GM12878 (cell line): ENCODE data around the gene OCA2. TPM values are rescaled to one million over a fixed set of nuclear protein-coding genes. Genes with fewer than 3 reads are reported as not detected.

Experiments
- ATAC-seq: fragments of 200-7000 bp; cut with Tn5 transposase; 3 replicates; pipeline ENCODE4 v1.9.1; 2020; ENCODE audit warnings: mild to moderate bottlenecking, moderate library complexity
- BruUV-seq: library from RNA; stranded (reverse); fragments of 400-500 nt; replicated peaks from 2 replicates; lab custom pipeline; 2021; lab: Mats Ljungman, UMichigan
- CTCF ChIA-PET: fragments of 300-600 bp; sonication (Branson Sonifier 250); formaldehyde crosslinking; extraction: SDS; loops from one replicate; lab custom pipeline; 2021; ENCODE audit warnings: inconsistent platforms; lab: Yijun Ruan, JAX
- POLR2A ChIA-PET: fragments of 350-600 bp; formaldehyde crosslinking; extraction: SDS; loops from one replicate; lab custom pipeline; 2021; ENCODE audit warnings: inconsistent platforms; lab: Charles Lee
- RAD21 ChIA-PET: fragments of 300-600 bp; sonication (Branson Sonifier 250); formaldehyde crosslinking; loops from one replicate; lab custom pipeline; 2023; ENCODE audit warnings: antibody characterized with exemption; ENCODE audit not compliant: unreplicated experiment; lab: Charles Lee
- SMC1A ChIA-PET: fragments of 300-600 bp; sonication (Branson Sonifier 250); formaldehyde crosslinking; loops from one replicate; lab custom pipeline; 2023; ENCODE audit not compliant: unreplicated experiment, uncharacterized antibody; lab: Charles Lee
- DNase-seq: peaks from one replicate; pipeline ENCODE4 v3.0.0-alpha.2; 2011; ENCODE audit warnings: low read depth, low spot score
- FAIRE-seq: peaks from 3 replicates; lab custom pipeline; 2011; peaks lifted over from hg19 to GRCh38; lab: Jason Lieb, UNC
- H2AFZ ChIP-seq: 2 replicates; pipeline ENCODE4 v1.6.0; 2011; ENCODE audit warnings: low read depth, low read length, control low read depth; ENCODE audit not compliant: control insufficient read depth
- H3K27ac ChIP-seq: 2 replicates; pipeline ENCODE4 v1.5.1; 2011; ENCODE audit warnings: control low read depth; ENCODE audit not compliant: control insufficient read depth, insufficient read depth
- H3K27me3 ChIP-seq, 2 experiments: replicated peaks in 1 of 2; 2 replicates each; pipeline versions ENCODE4 v1.6.0 to v1.6.1; 2011; ENCODE audit warnings: low read length in 1 of 2; ENCODE audit not compliant: control insufficient read depth in 2 of 2, insufficient read depth in 2 of 2
- H3K36me3 ChIP-seq, 2 experiments: 2 replicates each; pipeline ENCODE4 v1.5.1; 2011; ENCODE audit warnings: low read length in 1 of 2; ENCODE audit not compliant: control insufficient read depth in 2 of 2, insufficient read depth in 2 of 2
- H3K4me1 ChIP-seq: 2 replicates; pipeline ENCODE4 v1.6.1; 2011; ENCODE audit warnings: mild to moderate bottlenecking, low read length, moderate library complexity, mixed read lengths; ENCODE audit not compliant: control insufficient read depth, insufficient read depth
- H3K4me2 ChIP-seq: 2 replicates; pipeline ENCODE4 v1.6.0; 2011; ENCODE audit warnings: control low read depth; ENCODE audit not compliant: control insufficient read depth, insufficient read depth
- H3K4me3 ChIP-seq: fragments of 200-600 bp; sonication (generic); 2 replicates; pipeline ENCODE4 v1.5.1; 2016
- H3K79me2 ChIP-seq: 2 replicates; pipeline ENCODE4 v1.6.0; 2011; ENCODE audit warnings: low read length; ENCODE audit not compliant: control insufficient read depth, insufficient read depth
- H3K9ac ChIP-seq: 2 replicates; pipeline ENCODE4 v1.8.0; 2011; ENCODE audit warnings: low read length, control low read depth, mixed read lengths; ENCODE audit not compliant: control insufficient read depth, insufficient read depth
- H3K9me3 ChIP-seq: replicated peaks from 3 replicates; pipeline ENCODE4 v1.5.1; 2011; ENCODE audit warnings: mild to moderate bottlenecking, low read length; ENCODE audit not compliant: control insufficient read depth, insufficient read depth
- H4K20me1 ChIP-seq: 2 replicates; pipeline ENCODE4 v1.6.0; 2011; ENCODE audit not compliant: control insufficient read depth, insufficient read depth
- CEBPB ChIP-seq, 2 experiments: fragments of 150-350 bp in 1 of 2; IDR thresholded peaks; 2 replicates each; pipeline ENCODE4 v1.6.1; 2012 to 2014; ENCODE audit warnings: low read depth in 2 of 2, low read length in 2 of 2, borderline replicate concordance in 1 of 2, inconsistent platforms in 1 of 2
- TARDBP ChIP-seq: IDR thresholded peaks from 2 replicates; pipeline ENCODE4 v1.6.1; 2016; ENCODE audit warnings: borderline replicate concordance
- WGBS: methylation state at CpG from one replicate; pipeline ENCODE4 v1.1.6; 2016; ENCODE audit warnings: low lambda C conversion rate; ENCODE audit not compliant: insufficient replicate concordance, insufficient coverage; ENCODE audit errors: missing lambda C conversion rate; 5-methylcytosine and 5-hydroxymethylcytosine counted together
- in situ Hi-C: fragments of 300-500 bp; cut with MboI; formaldehyde crosslinking; loops from 9 replicates; pipeline ENCODE4 v1.14.3; 2018; ENCODE audit warnings: mixed read lengths
- intact Hi-C: fragments of 100-400 bp; cut with micrococcal nuclease; formaldehyde crosslinking; loops from one replicate; pipeline ENCODE4 v1.14.2; 2022; ENCODE audit not compliant: unreplicated experiment
- polyA plus RNA-seq, 11 experiments: library from polyadenylated mRNA; depleted of rRNA in 4 of 11; unstranded in 6 of 11; stranded (reverse) in 5 of 11; fragments of >200 nt; fragmentation: Nextera tagmentation in 4 of 11; fragmentation: Illumina TruSeq in 1 of 11; extraction: Ambion mirVana in 4 of 11; extraction: Trizol in 1 of 11; gene quantifications; 1 replicate in 1 of 11; 2 replicates in 10 of 11; pipeline versions ENCODE4 v1.2.1 to v1.2.3, GENCODE V29; 2011 to 2016; ENCODE audit warnings: inconsistent platforms in 2 of 11, missing spikeins in 2 of 11, low read depth in 1 of 11
- total RNA-seq, 4 experiments: library from RNA; depleted of rRNA in 3 of 4; stranded (reverse); fragments of >200 nt in 3 of 4; fragmentation: Illumina TruSeq in 1 of 4; extraction: Trizol in 1 of 4; gene quantifications; 2 replicates each; pipeline versions ENCODE4 v1.2.1 to v1.2.3, GENCODE V29; 2013 to 2021
- TF ChIP-seq, protein P1 (sequence below): fragments of 150-350 bp; IDR thresholded peaks from 2 replicates; pipeline ENCODE4 v1.6.1; 2016; ENCODE audit warnings: low read depth, low read length
- TF ChIP-seq, protein P2 (sequence below): fragments of 450-650 bp; IDR thresholded peaks from 2 replicates; pipeline ENCODE4 v1.6.1; 2017; ENCODE audit warnings: antibody characterized with exemption, mild to moderate bottlenecking, moderate library complexity
- TF ChIP-seq, protein P3 (sequence below): fragments of 450-650 bp; IDR thresholded peaks from 2 replicates; pipeline ENCODE4 v1.6.1; 2017; ENCODE audit warnings: mild to moderate bottlenecking, low read depth, inconsistent platforms; ENCODE audit not compliant: poor library complexity, severe bottlenecking

Gene OCA2
- total and polyA plus RNA-seq, 10 of the 15 experiments (the other 5 are each of a cell fraction or from before 2014, with no cell fraction given): 0.04 to 1.8 TPM; not detected in 8

DNA sequence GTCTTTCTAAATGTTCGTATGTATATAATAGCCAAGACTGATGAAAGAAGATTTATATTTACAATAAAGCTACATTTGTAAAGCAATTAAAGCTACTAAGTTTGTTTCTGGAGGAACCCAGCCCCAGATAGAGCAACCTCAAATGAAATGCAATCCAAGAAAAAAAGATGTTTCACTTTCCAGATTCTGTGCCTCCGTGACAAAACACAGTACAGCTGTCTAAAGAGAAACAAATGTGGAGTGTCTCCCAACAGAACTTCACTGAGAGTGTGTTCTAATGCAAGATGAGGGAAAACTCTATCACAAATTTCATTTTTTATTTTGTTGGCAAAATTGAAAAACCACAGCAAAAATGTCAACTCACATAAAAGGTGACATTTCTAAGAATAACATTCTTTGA lies 317.0 kb downstream of the OCA2 start (continued):
- TF ChIP-seq, protein P1, sequence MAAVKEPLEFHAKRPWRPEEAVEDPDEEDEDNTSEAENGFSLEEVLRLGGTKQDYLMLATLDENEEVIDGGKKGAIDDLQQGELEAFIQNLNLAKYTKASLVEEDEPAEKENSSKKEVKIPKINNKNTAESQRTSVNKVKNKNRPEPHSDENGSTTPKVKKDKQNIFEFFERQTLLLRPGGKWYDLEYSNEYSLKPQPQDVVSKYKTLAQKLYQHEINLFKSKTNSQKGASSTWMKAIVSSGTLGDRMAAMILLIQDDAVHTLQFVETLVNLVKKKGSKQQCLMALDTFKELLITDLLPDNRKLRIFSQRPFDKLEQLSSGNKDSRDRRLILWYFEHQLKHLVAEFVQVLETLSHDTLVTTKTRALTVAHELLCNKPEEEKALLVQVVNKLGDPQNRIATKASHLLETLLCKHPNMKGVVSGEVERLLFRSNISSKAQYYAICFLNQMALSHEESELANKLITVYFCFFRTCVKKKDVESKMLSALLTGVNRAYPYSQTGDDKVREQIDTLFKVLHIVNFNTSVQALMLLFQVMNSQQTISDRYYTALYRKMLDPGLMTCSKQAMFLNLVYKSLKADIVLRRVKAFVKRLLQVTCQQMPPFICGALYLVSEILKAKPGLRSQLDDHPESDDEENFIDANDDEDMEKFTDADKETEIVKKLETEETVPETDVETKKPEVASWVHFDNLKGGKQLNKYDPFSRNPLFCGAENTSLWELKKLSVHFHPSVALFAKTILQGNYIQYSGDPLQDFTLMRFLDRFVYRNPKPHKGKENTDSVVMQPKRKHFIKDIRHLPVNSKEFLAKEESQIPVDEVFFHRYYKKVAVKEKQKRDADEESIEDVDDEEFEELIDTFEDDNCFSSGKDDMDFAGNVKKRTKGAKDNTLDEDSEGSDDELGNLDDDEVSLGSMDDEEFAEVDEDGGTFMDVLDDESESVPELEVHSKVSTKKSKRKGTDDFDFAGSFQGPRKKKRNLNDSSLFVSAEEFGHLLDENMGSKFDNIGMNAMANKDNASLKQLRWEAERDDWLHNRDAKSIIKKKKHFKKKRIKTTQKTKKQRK: no peak
- TF ChIP-seq TARDBP: no peak

DNA sequence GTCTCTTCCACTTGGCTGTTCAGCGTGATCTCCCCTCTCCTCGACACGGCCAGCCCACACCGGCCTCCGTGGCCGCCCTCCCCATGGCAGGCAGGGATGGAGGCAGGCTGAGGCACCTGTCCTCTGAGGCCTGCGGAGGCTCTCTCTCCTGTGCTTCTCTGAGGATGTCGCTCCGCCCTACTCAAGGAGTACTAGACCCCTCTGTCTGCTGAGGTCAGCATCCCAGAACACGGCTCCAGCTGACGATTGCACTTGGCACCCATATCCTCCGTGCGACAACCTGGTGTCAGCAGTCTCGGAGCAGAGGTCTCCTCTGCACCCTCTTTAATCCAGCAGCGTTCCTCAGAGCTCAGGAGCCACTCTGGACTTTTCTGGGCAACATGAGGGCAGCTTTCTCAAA lies 322.6 kb downstream of the OCA2 start:
- no peak for ATAC-seq
- no peak overlapping the region for H3K4me3 ChIP-seq
- no peaks in the 10 kb centered on the region for H3K36me3 ChIP-seq
- no peak for DNase-seq
- no peak for TF ChIP-seq CEBPB (IDR thresholded peaks at IDR 0.05; ENCODE audit: borderline replicate concordance in 1 of 2, low read depth in 2 of 2, low read length in 2 of 2)
- TF ChIP-seq, protein P2, sequence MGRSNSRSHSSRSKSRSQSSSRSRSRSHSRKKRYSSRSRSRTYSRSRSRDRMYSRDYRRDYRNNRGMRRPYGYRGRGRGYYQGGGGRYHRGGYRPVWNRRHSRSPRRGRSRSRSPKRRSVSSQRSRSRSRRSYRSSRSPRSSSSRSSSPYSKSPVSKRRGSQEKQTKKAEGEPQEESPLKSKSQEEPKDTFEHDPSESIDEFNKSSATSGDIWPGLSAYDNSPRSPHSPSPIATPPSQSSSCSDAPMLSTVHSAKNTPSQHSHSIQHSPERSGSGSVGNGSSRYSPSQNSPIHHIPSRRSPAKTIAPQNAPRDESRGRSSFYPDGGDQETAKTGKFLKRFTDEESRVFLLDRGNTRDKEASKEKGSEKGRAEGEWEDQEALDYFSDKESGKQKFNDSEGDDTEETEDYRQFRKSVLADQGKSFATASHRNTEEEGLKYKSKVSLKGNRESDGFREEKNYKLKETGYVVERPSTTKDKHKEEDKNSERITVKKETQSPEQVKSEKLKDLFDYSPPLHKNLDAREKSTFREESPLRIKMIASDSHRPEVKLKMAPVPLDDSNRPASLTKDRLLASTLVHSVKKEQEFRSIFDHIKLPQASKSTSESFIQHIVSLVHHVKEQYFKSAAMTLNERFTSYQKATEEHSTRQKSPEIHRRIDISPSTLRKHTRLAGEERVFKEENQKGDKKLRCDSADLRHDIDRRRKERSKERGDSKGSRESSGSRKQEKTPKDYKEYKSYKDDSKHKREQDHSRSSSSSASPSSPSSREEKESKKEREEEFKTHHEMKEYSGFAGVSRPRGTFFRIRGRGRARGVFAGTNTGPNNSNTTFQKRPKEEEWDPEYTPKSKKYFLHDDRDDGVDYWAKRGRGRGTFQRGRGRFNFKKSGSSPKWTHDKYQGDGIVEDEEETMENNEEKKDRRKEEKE: no peak
- TF ChIP-seq, protein P3, sequence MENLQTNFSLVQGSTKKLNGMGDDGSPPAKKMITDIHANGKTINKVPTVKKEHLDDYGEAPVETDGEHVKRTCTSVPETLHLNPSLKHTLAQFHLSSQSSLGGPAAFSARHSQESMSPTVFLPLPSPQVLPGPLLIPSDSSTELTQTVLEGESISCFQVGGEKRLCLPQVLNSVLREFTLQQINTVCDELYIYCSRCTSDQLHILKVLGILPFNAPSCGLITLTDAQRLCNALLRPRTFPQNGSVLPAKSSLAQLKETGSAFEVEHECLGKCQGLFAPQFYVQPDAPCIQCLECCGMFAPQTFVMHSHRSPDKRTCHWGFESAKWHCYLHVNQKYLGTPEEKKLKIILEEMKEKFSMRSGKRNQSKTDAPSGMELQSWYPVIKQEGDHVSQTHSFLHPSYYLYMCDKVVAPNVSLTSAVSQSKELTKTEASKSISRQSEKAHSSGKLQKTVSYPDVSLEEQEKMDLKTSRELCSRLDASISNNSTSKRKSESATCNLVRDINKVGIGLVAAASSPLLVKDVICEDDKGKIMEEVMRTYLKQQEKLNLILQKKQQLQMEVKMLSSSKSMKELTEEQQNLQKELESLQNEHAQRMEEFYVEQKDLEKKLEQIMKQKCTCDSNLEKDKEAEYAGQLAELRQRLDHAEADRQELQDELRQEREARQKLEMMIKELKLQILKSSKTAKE: no peak
- ChIA-PET CTCF (no interaction called here), POLR2A (no interaction called here), SMC1A (no interaction called here), RAD21 (no interaction called here)
- intact Hi-C loops (no loop called here), in situ Hi-C loops (no loop called here)
- no peaks in the 10 kb centered on the region; the same call in 2 of the 3 replicates for H3K9me3 ChIP-seq
- H3K4me1 ChIP-seq: no peaks in the 10 kb centered on the region
- no peak overlapping the region for H2AFZ ChIP-seq
- H3K79me2 ChIP-seq: no peaks in the 10 kb centered on the region
- no peak overlapping the region for H3K9ac ChIP-seq
- BruUV-seq: no TSS peak
- 46% methylated on average over 15 of the region's 15 CpGs for WGBS
- no peaks in the 10 kb centered on the region for H3K27me3 ChIP-seq
- no peak overlapping the region for H3K4me2 ChIP-seq
- no peaks in the 10 kb centered on the region for H4K20me1 ChIP-seq
- no peak overlapping the region for H3K27ac ChIP-seq
- FAIRE-seq: no peak
